GM18526 (cell line): ENCODE results near the gene IMPDH2.

Experiments used
- POLR2A ChIP-seq: IDR thresholded peaks from 3 replicates; pipeline ENCODE4 v1.6.1; 2011; ENCODE audit not compliant: insufficient read length; ENCODE audit errors: extremely low read depth

IMPDH2 gene

GRCh38 chr3:49028673-49029562, at the start of gene IMPDH2:
IMPDH2 (minus strand) TSS chr3:49029398; CDS start chr3:49029350, 48 bp downstream.
- TF ChIP-seq POLR2A, result peak; percentile 100

- TF ChIP-seq POLR2A, result no peak
Observed at GRCh38 chr3:49076646-49077045, 47.4 kb upstream of the IMPDH2 start.

DNA sequence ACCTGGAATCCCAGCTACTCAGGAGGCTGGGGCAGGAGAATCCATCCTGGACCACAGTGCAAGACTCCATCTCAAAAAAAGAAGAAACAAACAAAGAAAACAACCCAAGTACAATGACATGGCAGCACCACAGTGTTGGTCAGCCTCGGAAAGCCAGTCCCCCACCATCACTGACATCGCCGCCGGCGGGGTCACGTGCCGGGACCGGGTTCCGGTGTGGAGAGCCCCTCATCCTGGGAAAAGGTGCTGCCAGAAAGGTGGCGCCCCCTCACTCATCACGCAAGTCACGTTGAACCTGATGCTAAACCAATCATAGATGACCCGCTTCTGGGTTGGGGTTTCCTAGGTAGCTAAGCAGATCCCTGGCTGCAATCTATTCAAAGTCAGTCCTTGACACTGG, 46.9 kb upstream of the IMPDH2 start:
- TF ChIP-seq POLR2A, result no peak

GRCh38 chr3:49058011-49058410, 28.8 kb upstream of the IMPDH2 start:
- TF ChIP-seq POLR2A, result no peak

DNA sequence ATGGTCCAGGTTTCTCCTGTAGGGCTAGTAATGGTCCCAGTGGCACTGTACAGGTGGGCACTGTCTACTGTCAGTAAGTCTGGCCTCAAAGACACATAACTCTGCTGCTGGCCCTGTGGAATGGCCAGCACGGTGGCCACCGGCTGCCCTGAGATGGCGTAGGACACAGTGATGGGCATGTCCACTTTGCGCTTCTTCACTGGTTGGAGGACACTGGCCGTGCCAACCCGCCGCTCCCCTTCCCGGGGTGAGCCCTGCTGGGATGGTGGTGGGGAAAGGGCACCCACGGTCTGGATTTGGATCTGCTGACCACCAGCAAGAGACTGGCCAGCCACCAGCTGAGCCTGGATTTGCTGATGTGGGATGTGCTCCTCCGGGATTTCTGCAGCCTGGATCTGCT, 28.1 kb upstream of the IMPDH2 start:
- TF ChIP-seq POLR2A, result no peak

- TF ChIP-seq POLR2A, result no peak
Observed at GRCh38 chr3:49054344-49054862, 25.2 kb upstream of the IMPDH2 start.

GRCh38 chr3:49053543-49053942, 24.3 kb upstream of the IMPDH2 start:
- TF ChIP-seq POLR2A, result no peak

GRCh38 chr3:49035281-49035680, 6.1 kb upstream of the IMPDH2 start:
- no peak for TF ChIP-seq POLR2A

DNA sequence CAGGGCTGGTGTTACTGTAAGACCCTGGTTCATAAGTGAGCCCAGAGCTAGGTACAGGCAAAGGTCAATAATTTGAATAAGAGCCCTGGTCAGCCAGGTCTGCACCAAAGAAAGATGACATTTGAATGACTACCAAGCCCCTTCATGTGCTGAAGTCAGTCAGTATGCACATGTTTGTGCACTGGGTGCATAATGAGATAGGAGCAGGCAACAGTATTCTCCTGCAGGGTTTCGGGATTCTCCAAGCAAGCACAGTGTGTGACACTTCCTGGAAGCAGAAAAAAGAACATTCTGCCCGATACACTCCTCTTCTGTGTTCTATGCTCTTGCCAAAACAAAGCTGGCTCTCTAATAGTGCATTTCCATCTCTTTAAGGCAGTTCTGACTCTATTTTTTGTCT, 5.5 kb upstream of the IMPDH2 start:
- no peak for TF ChIP-seq POLR2A

- TF ChIP-seq POLR2A, result no peak
Observed at GRCh38 chr3:49032646-49033304, 3.6 kb upstream of the IMPDH2 start.

GRCh38 chr3:49030321-49030720, 1.1 kb upstream of the IMPDH2 start:
- no peak for TF ChIP-seq POLR2A

GRCh38 chr3:49029563-49029884, 326 bp upstream of the IMPDH2 start:
- TF ChIP-seq POLR2A, result no peak

GRCh38 chr3:49028298-49028672, 913 bp downstream of the IMPDH2 start:
- no peak for TF ChIP-seq POLR2A

GRCh38 chr3:49027634-49028033, 1.6 kb downstream of the IMPDH2 start:
- no peak for TF ChIP-seq POLR2A

GRCh38 chr3:49026536-49026935, 2.7 kb downstream of the IMPDH2 start:
- no peak for TF ChIP-seq POLR2A

GRCh38 chr3:49025793-49026520, 3.2 kb downstream of the IMPDH2 start:
- TF ChIP-seq POLR2A, result no peak
